HG03097 (cell line): ENCODE measurements around the gene UBAP2L.
"Not testable (repeated sequence)": the region's sequence is repeated elsewhere in the genome, so short reads cannot be mapped to it uniquely, and the experiment has no call there.

Experiments
- ATAC-seq: cut with Tn5 transposase; IDR thresholded peaks from one replicate; pipeline ENCODE4 v1.9.1; 2021; ENCODE audit not compliant: unreplicated experiment, low FRiP score

UBAP2L gene

GRCh38 chr1:154307670-154308270, 87.0 kb downstream of the UBAP2L start:
- ATAC-seq: not testable (repeated sequence)

GRCh38 chr1:154309136-154309535, 88.4 kb downstream of the UBAP2L start:
- ATAC-seq: not testable (repeated sequence)

- ATAC-seq: not testable (repeated sequence)
Observed at GRCh38 chr1:154312229-154313065, 91.7 kb downstream of the UBAP2L start.

GRCh38 chr1:154313066-154313356, 92.3 kb downstream of the UBAP2L start:
- no peak for ATAC-seq

- ATAC-seq: not testable (repeated sequence)
Observed at GRCh38 chr1:154314226-154314625, 93.5 kb downstream of the UBAP2L start.

DNA sequence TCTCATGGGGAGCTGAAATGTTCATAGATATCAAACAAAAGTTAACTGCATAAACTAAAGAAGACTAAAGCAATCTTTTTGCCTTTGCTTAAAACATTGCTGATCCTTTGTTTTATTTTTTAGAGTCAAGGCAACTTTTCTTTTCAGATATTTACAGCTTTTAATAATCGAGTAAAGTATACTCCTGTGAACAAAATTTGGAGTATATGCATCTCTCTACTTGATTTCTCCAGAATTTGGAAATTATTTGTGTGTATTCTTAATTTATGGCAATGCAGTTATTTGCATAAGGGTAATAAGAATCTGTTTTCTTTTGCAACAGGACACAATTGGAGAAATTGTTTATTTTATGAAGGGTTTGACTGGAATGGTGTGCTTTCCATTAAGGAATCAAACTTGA, 95.9 kb downstream of the UBAP2L start:
- no peak for ATAC-seq

GRCh38 chr1:154318386-154318785, 97.6 kb downstream of the UBAP2L start:
- no peak for ATAC-seq
